Astrocyte (in vitro differentiated cells and primary cell): ENCODE measurements around the gene ZFAND2A. TPM values are rescaled to one million over a fixed set of nuclear protein-coding genes. Genes with fewer than 3 reads are reported as not detected.

Source experiments
- DNase-seq: peaks from one replicate; pipeline ENCODE4 v3.0.0-alpha.2; 2010; ENCODE audit warnings: low read depth
- FAIRE-seq: peaks from 2 replicates; lab custom pipeline; 2011; peaks lifted over from hg19 to GRCh38; lab: Jason Lieb, UNC
- H2AFZ ChIP-seq: 2 replicates; pipeline ENCODE4 v1.6.0; 2012; ENCODE audit warnings: low read depth, low read length, inconsistent platforms
- H3K27ac ChIP-seq: 2 replicates; pipeline ENCODE4 v1.5.1; 2011; ENCODE audit warnings: low read depth, low read length, inconsistent platforms
- H3K27me3 ChIP-seq: 2 replicates; pipeline ENCODE4 v1.6.0; 2011; ENCODE audit warnings: low read length, inconsistent platforms; ENCODE audit not compliant: insufficient read depth
- H3K36me3 ChIP-seq: 2 replicates; pipeline ENCODE4 v1.5.1; 2011; ENCODE audit warnings: low read length, inconsistent platforms; ENCODE audit not compliant: insufficient read depth
- H3K4me1 ChIP-seq: 2 replicates; pipeline ENCODE4 v1.5.1; 2011; ENCODE audit warnings: low read length, inconsistent platforms; ENCODE audit not compliant: insufficient read depth
- H3K4me2 ChIP-seq: 2 replicates; pipeline ENCODE4 v1.6.0; 2012; ENCODE audit warnings: low read length, inconsistent platforms
- H3K4me3 ChIP-seq: 2 replicates; pipeline ENCODE4 v1.5.1; 2011; ENCODE audit warnings: low read depth, mild to moderate bottlenecking, low read length, inconsistent platforms; ENCODE audit not compliant: insufficient read depth
- H3K79me2 ChIP-seq: 2 replicates; pipeline ENCODE4 v1.6.0; 2012; ENCODE audit warnings: mild to moderate bottlenecking, low read length, inconsistent platforms; ENCODE audit not compliant: insufficient read depth
- H3K9ac ChIP-seq: 2 replicates; pipeline ENCODE4 v1.6.0; 2012; ENCODE audit warnings: mild to moderate bottlenecking, low read length, inconsistent platforms
- H3K9me3 ChIP-seq: 2 replicates; pipeline ENCODE4 v1.5.1; 2012; ENCODE audit warnings: low read depth, mild to moderate bottlenecking, low read length, inconsistent platforms; ENCODE audit not compliant: insufficient read depth
- H4K20me1 ChIP-seq: 2 replicates; pipeline ENCODE4 v1.6.0; 2012; ENCODE audit warnings: low read length, inconsistent platforms; ENCODE audit not compliant: insufficient read depth
- H3K27ac Mint-ChIP-seq: one replicate; pipeline ENCODE4 v1.8.0; 2021; ENCODE audit warnings: mild to moderate bottlenecking, mixed read lengths; ENCODE audit not compliant: unreplicated experiment
- H3K27me3 Mint-ChIP-seq: one replicate; pipeline ENCODE4 v1.8.0; 2021; ENCODE audit warnings: low read depth, mixed read lengths; ENCODE audit not compliant: unreplicated experiment
- H3K36me3 Mint-ChIP-seq: one replicate; pipeline ENCODE4 v1.8.0; 2021; ENCODE audit warnings: low read depth, mixed read lengths; ENCODE audit not compliant: unreplicated experiment
- H3K4me1 Mint-ChIP-seq: one replicate; pipeline ENCODE4 v1.8.0; 2021; ENCODE audit warnings: low read depth, mixed read lengths; ENCODE audit not compliant: unreplicated experiment
- H3K4me3 Mint-ChIP-seq: one replicate; pipeline ENCODE4 v1.8.0; 2021; ENCODE audit warnings: mild to moderate bottlenecking, moderate library complexity, mixed read lengths; ENCODE audit not compliant: unreplicated experiment
- H3K9me3 Mint-ChIP-seq: one replicate; pipeline ENCODE4 v1.8.0; 2021; ENCODE audit warnings: mild to moderate bottlenecking, mixed read lengths; ENCODE audit not compliant: unreplicated experiment
- EZH2 ChIP-seq: IDR thresholded peaks from 2 replicates; pipeline ENCODE4 v1.6.1; 2012; ENCODE audit warnings: mild to moderate bottlenecking, low read length, inconsistent platforms; ENCODE audit not compliant: insufficient read depth
- total RNA-seq: library from RNA; stranded (reverse); gene quantifications from 2 replicates; pipeline ENCODE4 v1.2.1, GENCODE V29; 2021
- TF ChIP-seq, protein P1 (sequence below): IDR thresholded peaks from 2 replicates; pipeline ENCODE4 v1.5.1; 2011; ENCODE audit warnings: low read depth, mild to moderate bottlenecking, inconsistent platforms, low read length, moderate library complexity; ENCODE audit not compliant: insufficient read depth

ZFAND2A gene
- total RNA-seq, 1 donor from 2014 or later: 45.5 TPM

DNA sequence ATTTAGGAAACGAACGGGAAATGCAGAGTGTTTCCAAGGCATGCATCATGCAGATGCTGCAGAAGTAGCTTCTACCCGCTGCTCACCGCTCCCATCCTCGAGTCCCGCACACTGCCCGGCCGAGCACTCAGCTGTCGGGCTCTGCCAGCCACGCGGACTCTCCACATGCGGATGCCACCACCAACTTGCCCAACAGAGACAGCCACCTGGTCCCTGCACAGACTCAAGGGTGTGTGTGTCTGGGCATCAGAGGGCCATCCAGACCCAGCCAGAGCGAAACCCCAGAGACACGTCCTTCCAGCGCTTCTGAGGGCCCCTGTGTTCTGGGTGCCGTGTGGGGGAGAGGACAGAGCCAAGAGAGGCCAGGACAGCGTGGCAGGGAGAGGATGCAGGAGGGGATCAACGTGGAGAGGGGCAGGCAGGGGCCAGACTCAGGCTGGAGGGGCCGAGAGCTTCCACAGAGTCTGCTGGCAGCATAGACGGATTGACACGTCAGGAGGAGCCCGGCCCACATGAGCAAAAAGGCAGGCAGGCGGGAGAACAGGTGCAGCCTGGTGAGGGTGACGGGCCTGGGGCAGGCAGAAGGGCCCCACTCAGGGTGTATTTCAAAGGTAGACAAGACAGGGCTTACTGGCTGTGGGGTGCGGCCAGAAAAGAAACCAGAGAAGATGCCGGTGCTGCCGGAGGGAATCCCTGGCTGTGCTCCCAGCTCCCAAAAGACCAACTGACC, 53.8 kb downstream of the ZFAND2A start:
- peaks cover under 1% of the 10 kb centered on the region for H3K4me1 ChIP-seq
- H4K20me1 ChIP-seq: peaks cover 74% of the 10 kb centered on the region
- H3K9me3 Mint-ChIP-seq: no peaks in the 10 kb centered on the region
- H3K4me2 ChIP-seq: no peak overlapping the region
- H3K4me3 ChIP-seq: no peak overlapping the region
- no peak overlapping the region for H3K27ac Mint-ChIP-seq
- H3K36me3 Mint-ChIP-seq: peaks cover 9% of the 10 kb centered on the region
- no peaks in the 10 kb centered on the region for H3K36me3 ChIP-seq
- H2AFZ ChIP-seq: no peak overlapping the region
- peaks cover 20% of the 10 kb centered on the region for H3K79me2 ChIP-seq
- H3K9ac ChIP-seq: no peak overlapping the region
- FAIRE-seq (no peak), DNase-seq (no peak)
- no peak overlapping the region for H3K27ac ChIP-seq
- H3K27me3 ChIP-seq: no peaks in the 10 kb centered on the region
- no peaks in the 10 kb centered on the region for H3K27me3 Mint-ChIP-seq
- no peaks in the 10 kb centered on the region for H3K9me3 ChIP-seq
- no peak overlapping the region for H3K4me3 Mint-ChIP-seq
- TF ChIP-seq, protein P1, sequence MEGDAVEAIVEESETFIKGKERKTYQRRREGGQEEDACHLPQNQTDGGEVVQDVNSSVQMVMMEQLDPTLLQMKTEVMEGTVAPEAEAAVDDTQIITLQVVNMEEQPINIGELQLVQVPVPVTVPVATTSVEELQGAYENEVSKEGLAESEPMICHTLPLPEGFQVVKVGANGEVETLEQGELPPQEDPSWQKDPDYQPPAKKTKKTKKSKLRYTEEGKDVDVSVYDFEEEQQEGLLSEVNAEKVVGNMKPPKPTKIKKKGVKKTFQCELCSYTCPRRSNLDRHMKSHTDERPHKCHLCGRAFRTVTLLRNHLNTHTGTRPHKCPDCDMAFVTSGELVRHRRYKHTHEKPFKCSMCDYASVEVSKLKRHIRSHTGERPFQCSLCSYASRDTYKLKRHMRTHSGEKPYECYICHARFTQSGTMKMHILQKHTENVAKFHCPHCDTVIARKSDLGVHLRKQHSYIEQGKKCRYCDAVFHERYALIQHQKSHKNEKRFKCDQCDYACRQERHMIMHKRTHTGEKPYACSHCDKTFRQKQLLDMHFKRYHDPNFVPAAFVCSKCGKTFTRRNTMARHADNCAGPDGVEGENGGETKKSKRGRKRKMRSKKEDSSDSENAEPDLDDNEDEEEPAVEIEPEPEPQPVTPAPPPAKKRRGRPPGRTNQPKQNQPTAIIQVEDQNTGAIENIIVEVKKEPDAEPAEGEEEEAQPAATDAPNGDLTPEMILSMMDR: no peak
- TF ChIP-seq EZH2: no peak
- peaks cover 3% of the 10 kb centered on the region for H3K4me1 Mint-ChIP-seq

DNA sequence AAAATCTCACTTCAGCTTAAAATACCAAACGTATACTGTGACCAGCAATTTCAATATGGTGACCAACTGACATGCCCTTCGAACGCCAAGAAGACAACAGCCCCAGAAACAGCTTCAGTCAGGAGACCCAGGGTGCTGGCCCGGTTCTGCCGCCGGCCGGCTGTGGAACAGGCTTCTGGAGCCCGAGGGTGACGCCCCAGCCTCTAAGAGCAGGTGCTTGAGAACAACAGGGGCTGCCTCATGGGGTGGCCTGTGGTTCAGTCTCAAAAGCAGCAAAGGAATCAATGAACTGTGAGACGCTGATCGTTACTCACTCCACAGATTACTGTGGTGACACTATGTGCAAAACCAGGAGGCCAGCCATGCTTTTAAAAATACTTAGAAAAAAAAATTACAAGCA, 54.8 kb downstream of the ZFAND2A start:
- no peak for DNase-seq
- Histone ChIP-seq H3K4me1 (peaks cover 10% of the 10 kb centered on the region), H3K79me2 (peaks cover 20% of the 10 kb centered on the region), H3K36me3 (no peaks in the 10 kb centered on the region), H3K27me3 (no peaks in the 10 kb centered on the region), H3K9me3 (no peaks in the 10 kb centered on the region), H2AFZ (no peak overlapping the region), H4K20me1 (peaks cover 82% of the 10 kb centered on the region), H3K9ac (no peak overlapping the region), H3K27ac (no peak overlapping the region), H3K4me2 (no peak overlapping the region), H3K4me3 (no peak overlapping the region)
- no peak for FAIRE-seq
- Mint-ChIP-seq H3K27me3 (no peaks in the 10 kb centered on the region), H3K36me3 (peaks cover 9% of the 10 kb centered on the region), H3K9me3 (no peaks in the 10 kb centered on the region), H3K4me1 (peaks cover 3% of the 10 kb centered on the region), H3K4me3 (no peak overlapping the region), H3K27ac (no peak overlapping the region)
- no peak for TF ChIP-seq EZH2
- TF ChIP-seq, protein P1: no peak
